Measurements from ENCODE around the gene SEMA3C. TPM values are rescaled to one million over a fixed set of nuclear protein-coding genes. Genes with fewer than 3 reads are reported as not detected.

The SEMA3C gene
- total RNA-seq, 2 experiments from 2014 or later, result not detected

- no peak overlapping the region for H3K27ac Mint-ChIP-seq
- ATAC-seq (no peak), DNase-seq (no peak)
- no peaks in the 10 kb centered on the region for H3K36me3 Mint-ChIP-seq (ENCODE audit: low read depth)
- H3K27me3 Mint-ChIP-seq, result no peaks in the 10 kb centered on the region
- no peak overlapping the region for H3K4me3 Mint-ChIP-seq
- H3K9me3 Mint-ChIP-seq, result no peaks in the 10 kb centered on the region
- peaks cover 3% of the 10 kb centered on the region for H3K4me1 Mint-ChIP-seq (ENCODE audit: low read depth)
- POLR2A ChIA-PET, result no interaction called here
- CTCF ChIA-PET, result no interaction called here
- no peak for TF ChIP-seq CTCF (IDR thresholded peaks at IDR 0.05)
- intact Hi-C loops (cut with micrococcal nuclease), result no loop called here
These were observed 35.5 kb downstream of the SEMA3C start for GRCh38 chr7:80883154-80884025.

GRCh38 chr7:80882213-80882801 lies 36.5 kb downstream of the SEMA3C start:
- no peaks in the 10 kb centered on the region for H3K27me3 Mint-ChIP-seq
- H3K4me3 Mint-ChIP-seq, result no peak overlapping the region
- CTCF ChIA-PET, result no interaction called here
- intact Hi-C loops (cut with micrococcal nuclease), result no loop called here
- H3K36me3 Mint-ChIP-seq (ENCODE audit: low read depth), result no peaks in the 10 kb centered on the region
- no peaks in the 10 kb centered on the region for H3K9me3 Mint-ChIP-seq
- H3K27ac Mint-ChIP-seq, result no peak overlapping the region
- TF ChIP-seq CTCF (IDR thresholded peaks at IDR 0.05), result no peak
- POLR2A ChIA-PET, result no interaction called here
- ATAC-seq (no peak), DNase-seq (no peak)
- H3K4me1 Mint-ChIP-seq (ENCODE audit: low read depth), result peaks cover 3% of the 10 kb centered on the region

DNA sequence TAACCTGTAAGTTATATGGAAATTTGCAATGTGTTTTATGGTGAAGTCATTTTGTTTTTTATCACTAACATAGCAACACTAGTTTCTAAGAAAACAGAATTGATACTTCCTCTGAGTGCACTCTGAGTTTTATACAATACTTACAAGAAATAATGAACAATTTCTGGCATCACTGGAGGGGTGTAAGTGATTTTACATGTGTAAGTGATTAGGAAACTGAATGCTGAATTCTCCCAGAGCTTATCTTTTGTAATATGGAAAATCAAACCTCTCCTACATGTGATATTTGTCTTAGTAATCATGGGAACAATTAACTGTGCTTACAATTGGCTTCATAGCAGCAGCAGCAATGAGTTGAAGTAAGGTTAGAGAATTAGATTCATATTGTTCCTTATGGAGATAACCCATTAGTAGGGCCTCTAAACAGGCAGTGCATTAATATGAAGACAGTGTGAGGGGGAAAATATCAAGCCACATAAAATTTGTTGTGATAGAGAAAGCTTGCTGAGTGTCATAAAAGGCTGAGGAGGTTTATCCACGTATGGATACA lies 37.4 kb downstream of the SEMA3C start:
- ChIA-PET CTCF (no interaction called here), POLR2A (no interaction called here)
- Mint-ChIP-seq H3K27me3 (no peaks in the 10 kb centered on the region), H3K9me3 (no peaks in the 10 kb centered on the region), H3K36me3 (ENCODE audit: low read depth) (no peaks in the 10 kb centered on the region), H3K4me3 (no peak overlapping the region), H3K4me1 (ENCODE audit: low read depth) (peaks cover 3% of the 10 kb centered on the region), H3K27ac (no peak overlapping the region)
- no peak for ATAC-seq
- TF ChIP-seq CTCF (IDR thresholded peaks at IDR 0.05), result no peak
- no peak for DNase-seq
- intact Hi-C loops (cut with micrococcal nuclease), result no loop called here

DNA sequence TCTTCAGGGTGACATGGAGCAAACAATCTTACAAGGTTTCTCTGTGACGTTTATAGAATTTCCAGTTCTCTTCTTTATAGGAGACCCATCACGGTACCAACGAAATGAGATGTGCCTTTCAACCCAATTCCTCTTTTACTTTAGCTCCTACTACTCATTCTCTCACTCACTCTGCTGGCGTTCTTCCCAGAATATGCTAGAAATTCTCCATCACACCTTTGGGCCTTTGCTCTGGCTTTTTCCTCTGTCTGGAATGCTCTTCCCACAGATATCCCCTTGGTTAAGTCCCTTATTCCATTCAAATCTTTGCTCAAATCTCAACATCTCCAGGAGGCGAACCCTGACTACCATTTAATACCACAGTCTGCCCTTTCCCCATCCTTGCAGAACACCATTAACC lies 39.0 kb downstream of the SEMA3C start:
- DNase-seq (no peak), ATAC-seq (no peak)
- TF ChIP-seq CTCF (IDR thresholded peaks at IDR 0.05), result no peak
- H3K9me3 Mint-ChIP-seq, result no peaks in the 10 kb centered on the region
- intact Hi-C loops (cut with micrococcal nuclease), result no loop called here
- no peaks in the 10 kb centered on the region for H3K27me3 Mint-ChIP-seq
- H3K27ac Mint-ChIP-seq, result no peak overlapping the region
- no peak overlapping the region for H3K4me3 Mint-ChIP-seq
- CTCF ChIA-PET, result no interaction called here
- H3K4me1 Mint-ChIP-seq (ENCODE audit: low read depth), result peaks cover 3% of the 10 kb centered on the region
- POLR2A ChIA-PET, result no interaction called here
- H3K36me3 Mint-ChIP-seq (ENCODE audit: low read depth), result no peaks in the 10 kb centered on the region

GRCh38 chr7:80876894-80877414 lies 41.9 kb downstream of the SEMA3C start:
- no peak for TF ChIP-seq CTCF (IDR thresholded peaks at IDR 0.05)
- Mint-ChIP-seq H3K4me3 (no peak overlapping the region), H3K9me3 (no peaks in the 10 kb centered on the region), H3K27ac (no peak overlapping the region), H3K4me1 (ENCODE audit: low read depth) (no peaks in the 10 kb centered on the region), H3K36me3 (ENCODE audit: low read depth) (no peaks in the 10 kb centered on the region), H3K27me3 (no peaks in the 10 kb centered on the region)
- no peak for ATAC-seq
- DNase-seq, result no peak
- POLR2A ChIA-PET, result no interaction called here
- intact Hi-C loops (cut with micrococcal nuclease), result no loop called here
- CTCF ChIA-PET, result no interaction called here
